HG03045 (cell line): ENCODE measurements around the gene FHIP2A.
"Not testable (repeated sequence)": the region's sequence is repeated elsewhere in the genome, so short reads cannot be mapped to it uniquely, and the experiment has no call there.

Experiments used
- ATAC-seq: cut with Tn5 transposase; IDR thresholded peaks from one replicate; pipeline ENCODE4 v1.9.1; 2021; ENCODE audit warnings: mild to moderate bottlenecking, moderate library complexity; ENCODE audit not compliant: unreplicated experiment

The FHIP2A gene

GRCh38 chr10:114821293-114821914 lies at the start of gene FHIP2A:
Gene FHIP2A, plus strand, starts transcription at chr10:114821780. Its CDS starts 299 bp downstream, at chr10:114822079.
- ATAC-seq = peak; percentile 83

- no peak for ATAC-seq
Observed at GRCh38 chr10:114772496-114773196, 48.9 kb upstream of the FHIP2A start.

- ATAC-seq = no peak
Observed at GRCh38 chr10:114773197-114773532, 48.4 kb upstream of the FHIP2A start.

GRCh38 chr10:114775082-114775481 lies 46.5 kb upstream of the FHIP2A start:
- ATAC-seq = not testable (repeated sequence)

GRCh38 chr10:114777415-114777814 lies 44.2 kb upstream of the FHIP2A start:
- no peak for ATAC-seq

GRCh38 chr10:114779803-114780576 lies 41.6 kb upstream of the FHIP2A start:
- no peak for ATAC-seq

GRCh38 chr10:114780577-114781184 lies 40.9 kb upstream of the FHIP2A start:
- no peak for ATAC-seq

- no peak for ATAC-seq
Observed at GRCh38 chr10:114782666-114783065, 38.9 kb upstream of the FHIP2A start.

- ATAC-seq = no peak
Observed at GRCh38 chr10:114783686-114784085, 37.9 kb upstream of the FHIP2A start.

GRCh38 chr10:114786492-114786891 lies 35.1 kb upstream of the FHIP2A start:
- not testable (repeated sequence) for ATAC-seq

GRCh38 chr10:114787131-114787530 lies 34.4 kb upstream of the FHIP2A start:
- not testable (repeated sequence) for ATAC-seq

- ATAC-seq = no peak
Observed at GRCh38 chr10:114791768-114792167, 29.8 kb upstream of the FHIP2A start.

GRCh38 chr10:114795039-114795438 lies 26.5 kb upstream of the FHIP2A start:
- no peak for ATAC-seq

- no peak for ATAC-seq
Observed at GRCh38 chr10:114800361-114800760, 21.2 kb upstream of the FHIP2A start.

GRCh38 chr10:114801411-114801813 lies 20.2 kb upstream of the FHIP2A start:
- ATAC-seq = peak; percentile 47

- no peak for ATAC-seq
Observed at GRCh38 chr10:114802177-114802576, 19.4 kb upstream of the FHIP2A start.

- ATAC-seq = no peak
Observed at GRCh38 chr10:114806562-114807391, 14.8 kb upstream of the FHIP2A start.

GRCh38 chr10:114808982-114809381 lies 12.6 kb upstream of the FHIP2A start:
- no peak for ATAC-seq

GRCh38 chr10:114810926-114811325 lies 10.7 kb upstream of the FHIP2A start:
- ATAC-seq = peak; percentile 98

GRCh38 chr10:114811862-114812261 lies 9.7 kb upstream of the FHIP2A start:
- ATAC-seq = no peak

- ATAC-seq = no peak
Observed at GRCh38 chr10:114815791-114816190, 5.8 kb upstream of the FHIP2A start.
